Stimulated activated naive B cell treated with anti-CD40 and anti-IgM and Interleukin-4, amounts not matched to agents 10 μg/mL and 1 μg/mL and 100 μg/mL, for 72 hours (primary cell): ENCODE results near the gene VGLL2.
"Not testable (repeated sequence)": the region's sequence is repeated elsewhere in the genome, so short reads cannot be mapped to it uniquely, and the experiment has no call there.

Source experiments
- ATAC-seq, 2 donors: fragments of 150-1000 bp; cut with Tn5 transposase; replicated peaks; 2 replicates each; pipeline ENCODE4 v1.10.0; 2021; ENCODE audit warnings: moderate library complexity in 1 of 2
- DNase-seq: peaks from one replicate; pipeline ENCODE4 v3.0.0; 2021
- H3K27ac Mint-ChIP-seq: one replicate; pipeline ENCODE4 v1.8.0; 2022; ENCODE audit warnings: mild to moderate bottlenecking, mixed read lengths
- H3K27me3 Mint-ChIP-seq, 2 donors: one replicate each; pipeline ENCODE4 v1.8.0; 2022; ENCODE audit warnings: mixed read lengths in 2 of 2
- H3K36me3 Mint-ChIP-seq, 2 donors: one replicate each; pipeline ENCODE4 v1.8.0; 2022; ENCODE audit warnings: mixed read lengths in 2 of 2, mild to moderate bottlenecking in 1 of 2
- H3K4me1 Mint-ChIP-seq, 2 donors: one replicate each; pipeline ENCODE4 v1.8.0; 2022; ENCODE audit warnings: mixed read lengths in 2 of 2, mild to moderate bottlenecking in 1 of 2
- H3K4me3 Mint-ChIP-seq, 2 donors: one replicate each; pipeline ENCODE4 v1.8.0; 2022; ENCODE audit warnings: mild to moderate bottlenecking in 2 of 2, mixed read lengths in 2 of 2, moderate library complexity in 1 of 2
- H3K9me3 Mint-ChIP-seq, 2 donors: one replicate each; pipeline ENCODE4 v1.8.0; 2022; ENCODE audit warnings: mixed read lengths in 2 of 2, mild to moderate bottlenecking in 1 of 2

VGLL2 gene, protein sequence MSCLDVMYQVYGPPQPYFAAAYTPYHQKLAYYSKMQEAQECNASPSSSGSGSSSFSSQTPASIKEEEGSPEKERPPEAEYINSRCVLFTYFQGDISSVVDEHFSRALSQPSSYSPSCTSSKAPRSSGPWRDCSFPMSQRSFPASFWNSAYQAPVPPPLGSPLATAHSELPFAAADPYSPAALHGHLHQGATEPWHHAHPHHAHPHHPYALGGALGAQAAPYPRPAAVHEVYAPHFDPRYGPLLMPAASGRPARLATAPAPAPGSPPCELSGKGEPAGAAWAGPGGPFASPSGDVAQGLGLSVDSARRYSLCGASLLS

DNA sequence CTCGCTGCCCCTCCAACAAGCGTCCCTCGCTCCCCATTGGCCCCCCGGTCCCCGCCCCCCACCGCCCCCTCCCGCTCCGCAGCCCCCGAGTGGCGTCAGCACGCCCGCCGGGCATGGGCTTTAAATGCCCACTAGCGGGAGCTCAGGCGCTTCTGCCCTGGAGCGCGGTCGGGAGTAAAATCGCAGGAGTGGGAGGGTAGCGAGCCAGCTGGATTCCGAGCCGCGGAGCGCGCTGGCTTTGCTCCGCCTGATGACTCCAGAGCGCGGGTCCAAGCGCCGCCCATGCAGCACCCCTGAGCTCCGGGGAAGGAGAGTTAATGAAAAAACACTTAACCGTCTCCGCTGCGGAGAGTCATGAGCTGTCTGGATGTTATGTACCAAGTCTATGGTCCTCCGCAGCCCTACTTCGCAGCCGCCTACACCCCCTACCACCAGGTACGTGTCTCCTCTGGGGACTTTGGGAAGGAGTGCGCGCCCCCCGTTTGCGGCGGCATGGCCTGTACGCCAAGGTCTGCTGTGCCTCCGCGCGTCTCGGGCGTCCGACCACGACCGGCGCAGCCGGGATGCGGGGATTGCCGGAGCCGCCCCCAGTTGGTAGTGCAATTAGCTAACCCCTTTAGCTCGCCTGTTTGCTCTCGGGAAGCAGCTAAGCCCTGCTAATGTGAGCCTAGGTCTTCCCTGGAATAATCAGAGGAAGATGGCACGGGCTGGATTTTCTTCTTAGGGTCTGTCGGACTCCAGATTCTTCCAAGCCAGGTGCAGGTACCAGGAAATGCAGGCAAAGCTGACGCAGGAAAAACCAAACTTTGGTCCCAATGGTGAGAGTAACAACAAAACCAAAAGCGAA lies at the start of gene VGLL2:
Gene VGLL2, plus strand, starts transcription at position 149 of the 847 bp plus-strand sequence. Its CDS starts 206 bp downstream, at position 355.
- H3K36me3 Mint-ChIP-seq, result no peaks in the 10 kb centered on the region
- H3K4me1 Mint-ChIP-seq, result peaks cover 12 to 33% of the 10 kb centered on the region in 2 donors
- DNase-seq (peak; percentile 2), ATAC-seq (peak; percentile 31 to 35)
- H3K4me3 Mint-ChIP-seq, result peak within 1 kb of the TSS; percentile 55 to 73
- no peak within 1 kb of the TSS for H3K27ac Mint-ChIP-seq
- H3K9me3 Mint-ChIP-seq, result no peaks in the 10 kb centered on the region
- peaks cover 56 to 80% of the 10 kb centered on the region in 2 donors for H3K27me3 Mint-ChIP-seq

- Mint-ChIP-seq H3K4me1 (no peaks in the 10 kb centered on the region), H3K4me3 (no peak overlapping the region), H3K9me3 (peaks cover 0 to 3% of the 10 kb centered on the region in 2 donors), H3K27ac (no peak overlapping the region), H3K36me3 (no peaks in the 10 kb centered on the region), H3K27me3 (no peaks in the 10 kb centered on the region)
- DNase-seq (no peak), ATAC-seq (no peak)
Measured at GRCh38 chr6:117222861-117223260, 42.5 kb upstream of the VGLL2 start.

DNA sequence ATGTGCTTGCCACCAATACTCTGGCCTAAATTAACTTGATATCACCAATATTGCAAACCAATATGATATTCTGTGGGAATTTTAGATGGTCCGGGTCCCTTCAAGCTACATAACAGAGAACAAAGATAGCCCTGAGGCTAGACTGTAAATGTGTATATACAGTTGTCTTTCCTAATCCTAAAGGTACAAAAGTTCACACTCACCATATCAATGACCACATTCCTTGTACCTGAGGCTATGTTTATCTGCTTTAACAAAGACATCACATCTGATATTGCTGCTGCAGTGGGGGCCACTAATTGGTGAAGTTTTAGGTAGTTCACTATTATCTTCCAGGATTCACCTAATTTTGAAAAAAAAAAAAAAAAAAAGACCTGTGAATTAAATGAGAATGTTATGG lies 38.6 kb upstream of the VGLL2 start:
- no peak for DNase-seq
- Mint-ChIP-seq H3K4me3 (no peak overlapping the region), H3K27ac (no peak overlapping the region), H3K9me3 (peaks cover 6 to 11% of the 10 kb centered on the region in 2 donors), H3K27me3 (peaks cover 0 to 3% of the 10 kb centered on the region in 2 donors), H3K36me3 (no peaks in the 10 kb centered on the region), H3K4me1 (no peaks in the 10 kb centered on the region)
- ATAC-seq, result no peak

- peaks cover 6 to 11% of the 10 kb centered on the region in 2 donors for H3K9me3 Mint-ChIP-seq
- H3K4me1 Mint-ChIP-seq, result no peaks in the 10 kb centered on the region
- peaks cover 0 to 3% of the 10 kb centered on the region in 2 donors for H3K27me3 Mint-ChIP-seq
- DNase-seq (no peak), ATAC-seq (no peak)
- no peak overlapping the region for H3K27ac Mint-ChIP-seq
- H3K36me3 Mint-ChIP-seq, result no peaks in the 10 kb centered on the region
- H3K4me3 Mint-ChIP-seq, result no peak overlapping the region
Measured at GRCh38 chr6:117227245-117227962, 38.0 kb upstream of the VGLL2 start.

DNA sequence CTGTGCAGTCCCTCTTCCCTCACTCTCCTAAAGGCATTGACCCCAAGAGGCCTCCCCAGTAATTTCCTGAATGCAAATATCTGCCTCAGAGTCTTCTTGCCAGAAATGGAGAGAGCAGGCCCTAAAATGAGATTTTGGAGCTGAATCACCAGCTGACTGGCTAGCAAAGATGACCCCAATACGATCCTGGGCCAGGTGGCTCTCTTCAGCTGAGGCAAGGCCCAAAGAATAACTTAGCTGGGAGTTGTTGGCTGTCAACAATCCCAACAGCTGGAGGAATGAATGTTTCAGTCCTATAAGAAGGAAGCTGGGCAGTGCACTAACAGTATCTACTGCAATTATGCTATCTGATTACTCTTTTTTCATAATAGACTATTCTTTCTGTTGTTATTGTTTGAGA lies 37.2 kb upstream of the VGLL2 start:
- Mint-ChIP-seq H3K36me3 (no peaks in the 10 kb centered on the region), H3K4me3 (no peak overlapping the region), H3K27me3 (peaks cover 0 to 3% of the 10 kb centered on the region in 2 donors), H3K27ac (no peak overlapping the region), H3K9me3 (peaks cover 6 to 11% of the 10 kb centered on the region in 2 donors), H3K4me1 (no peaks in the 10 kb centered on the region)
- DNase-seq (no peak), ATAC-seq (no peak)

- H3K36me3 Mint-ChIP-seq, result no peaks in the 10 kb centered on the region
- DNase-seq, result no peak
- H3K4me3 Mint-ChIP-seq, result no peak overlapping the region
- H3K9me3 Mint-ChIP-seq, result peaks cover 4 to 11% of the 10 kb centered on the region in 2 donors
- H3K4me1 Mint-ChIP-seq, result no peaks in the 10 kb centered on the region
- no peak overlapping the region for H3K27ac Mint-ChIP-seq
- H3K27me3 Mint-ChIP-seq, result peaks cover 0 to 3% of the 10 kb centered on the region in 2 donors
- no peak for ATAC-seq
Measured at GRCh38 chr6:117229870-117230269, 35.5 kb upstream of the VGLL2 start.

GRCh38 chr6:117231466-117231865 lies 33.9 kb upstream of the VGLL2 start:
- peaks cover 0 to 3% of the 10 kb centered on the region in 2 donors for H3K27me3 Mint-ChIP-seq
- no peaks in the 10 kb centered on the region for H3K36me3 Mint-ChIP-seq
- ATAC-seq (no peak), DNase-seq (no peak)
- peaks cover 4 to 11% of the 10 kb centered on the region in 2 donors for H3K9me3 Mint-ChIP-seq
- no peak overlapping the region for H3K4me3 Mint-ChIP-seq
- no peaks in the 10 kb centered on the region for H3K4me1 Mint-ChIP-seq
- no peak overlapping the region for H3K27ac Mint-ChIP-seq

GRCh38 chr6:117232196-117232595 lies 33.2 kb upstream of the VGLL2 start:
- Mint-ChIP-seq H3K27ac (no peak overlapping the region), H3K9me3 (peaks cover 4 to 11% of the 10 kb centered on the region in 2 donors), H3K4me3 (no peak overlapping the region), H3K4me1 (no peaks in the 10 kb centered on the region), H3K36me3 (no peaks in the 10 kb centered on the region), H3K27me3 (peaks cover 0 to 3% of the 10 kb centered on the region in 2 donors)
- ATAC-seq, result no peak
- DNase-seq, result no peak

GRCh38 chr6:117233145-117233544 lies 32.2 kb upstream of the VGLL2 start:
- no peak overlapping the region for H3K27ac Mint-ChIP-seq
- no peak overlapping the region for H3K4me3 Mint-ChIP-seq
- ATAC-seq (no peak), DNase-seq (no peak)
- peaks cover 4 to 11% of the 10 kb centered on the region in 2 donors for H3K9me3 Mint-ChIP-seq
- H3K27me3 Mint-ChIP-seq, result peaks cover 0 to 3% of the 10 kb centered on the region in 2 donors
- no peaks in the 10 kb centered on the region for H3K36me3 Mint-ChIP-seq
- H3K4me1 Mint-ChIP-seq, result no peaks in the 10 kb centered on the region

DNA sequence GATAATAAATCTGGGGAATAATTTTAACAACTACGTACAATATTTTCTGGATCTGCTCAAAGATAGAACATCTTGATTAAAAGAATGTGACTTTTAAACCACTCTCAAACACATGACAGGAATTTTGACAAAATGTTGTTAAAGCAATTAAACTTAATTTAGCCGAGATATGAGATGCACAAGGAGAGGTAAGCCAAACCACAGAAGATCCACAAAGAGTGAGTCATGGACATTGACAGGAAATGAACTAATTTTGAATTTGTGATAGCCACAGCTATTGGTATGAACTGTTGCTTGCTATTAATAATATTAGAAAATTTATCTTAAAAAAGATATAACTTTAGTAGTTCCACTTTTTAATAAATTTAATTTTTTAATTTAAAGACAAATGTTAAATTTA lies 27.8 kb upstream of the VGLL2 start:
- Mint-ChIP-seq H3K27me3 (peaks cover 0 to 4% of the 10 kb centered on the region in 2 donors), H3K36me3 (no peaks in the 10 kb centered on the region), H3K27ac (no peak overlapping the region), H3K4me3 (no peak overlapping the region), H3K9me3 (no peaks in the 10 kb centered on the region), H3K4me1 (no peaks in the 10 kb centered on the region)
- DNase-seq (no peak), ATAC-seq (no peak)

DNA sequence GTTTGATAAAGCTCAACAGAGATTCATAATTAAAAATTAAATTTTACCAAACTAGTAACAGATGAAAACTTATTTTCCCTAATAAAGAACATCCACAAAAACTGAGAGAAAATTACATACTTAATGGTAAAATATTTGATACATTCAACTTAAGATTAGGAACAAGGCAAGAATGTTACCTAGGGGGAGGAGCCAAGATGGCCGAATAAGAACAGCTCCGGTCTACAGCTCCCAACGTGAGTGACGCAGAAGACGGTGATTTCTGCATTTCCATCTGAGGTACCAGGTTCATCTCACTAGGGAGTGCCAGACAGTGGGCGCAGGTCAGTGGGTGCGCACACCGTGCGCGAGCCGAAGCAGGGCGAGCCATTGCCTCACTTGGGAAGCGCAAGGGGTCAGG lies 20.8 kb upstream of the VGLL2 start:
- H3K4me3 Mint-ChIP-seq, result peak overlapping the region in 1 of 2 donors; percentile 73
- H3K27ac Mint-ChIP-seq, H3K9me3 Mint-ChIP-seq, H3K36me3 Mint-ChIP-seq, ATAC-seq, H3K4me1 Mint-ChIP-seq, DNase-seq, H3K27me3 Mint-ChIP-seq: not testable (repeated sequence)

DNA sequence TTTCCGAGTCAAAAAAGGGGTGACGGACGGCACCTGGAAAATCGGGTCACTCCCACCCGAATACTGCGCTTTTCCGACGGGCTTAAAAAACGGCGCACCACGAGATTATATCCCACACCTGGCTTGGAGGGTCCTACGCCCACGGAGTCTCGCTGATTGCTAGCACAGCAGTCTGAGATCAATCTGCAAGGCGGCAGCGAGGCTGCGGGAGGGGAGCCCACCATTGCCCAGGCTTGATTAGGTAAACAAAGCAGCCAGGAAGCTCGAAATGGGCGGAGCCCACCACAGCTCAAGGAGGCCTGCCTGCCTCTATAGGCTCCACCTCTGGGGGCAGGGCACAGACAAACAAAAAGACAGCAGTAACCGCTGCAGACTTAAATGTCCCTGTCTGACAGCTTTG lies 20.4 kb upstream of the VGLL2 start:
- not testable (repeated sequence) for ATAC-seq, H3K9me3 Mint-ChIP-seq, H3K27me3 Mint-ChIP-seq, DNase-seq, H3K36me3 Mint-ChIP-seq, H3K4me1 Mint-ChIP-seq, H3K27ac Mint-ChIP-seq
- peak overlapping the region in 1 of 2 donors; percentile 73 for H3K4me3 Mint-ChIP-seq

- no peak overlapping the region for H3K27ac Mint-ChIP-seq
- DNase-seq, result no peak
- no peak for ATAC-seq
Measured at GRCh38 chr6:117253785-117254184, 11.6 kb upstream of the VGLL2 start.

DNA sequence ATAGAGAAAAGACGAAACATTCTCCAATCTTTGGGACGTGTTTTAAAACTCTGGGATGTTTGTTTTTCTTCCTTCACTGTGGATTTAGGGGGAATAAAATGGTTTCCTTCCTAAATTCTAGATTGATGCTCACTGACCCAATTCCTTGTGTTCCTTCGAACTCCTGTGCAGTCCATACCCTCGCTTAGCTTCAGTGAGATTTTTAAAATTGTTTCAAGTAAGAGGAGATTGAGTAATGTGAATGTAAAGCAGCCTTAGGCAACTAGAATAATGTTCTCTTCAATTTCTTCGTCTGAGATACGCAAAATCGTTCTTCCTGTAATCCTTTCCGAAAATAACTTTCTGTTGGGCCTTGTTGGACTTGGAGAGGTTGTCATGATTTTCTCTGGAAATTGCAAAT lies 2.6 kb upstream of the VGLL2 start:
- Mint-ChIP-seq H3K36me3 (no peaks in the 10 kb centered on the region), H3K4me3 (no peak overlapping the region), H3K27ac (no peak overlapping the region), H3K27me3 (peaks cover 36 to 64% of the 10 kb centered on the region in 2 donors), H3K9me3 (no peaks in the 10 kb centered on the region), H3K4me1 (peaks cover 12 to 33% of the 10 kb centered on the region in 2 donors)
- DNase-seq (no peak), ATAC-seq (no peak)

More at GRCh38 chr6:117253785-117254184, 11.6 kb upstream of the VGLL2 start:
- no peaks in the 10 kb centered on the region for H3K36me3 Mint-ChIP-seq
- peaks cover 3 to 4% of the 10 kb centered on the region in 2 donors for H3K9me3 Mint-ChIP-seq
- no peaks in the 10 kb centered on the region for H3K4me1 Mint-ChIP-seq
- H3K27me3 Mint-ChIP-seq, result no peaks in the 10 kb centered on the region
- H3K4me3 Mint-ChIP-seq, result no peak overlapping the region
